ENCODE measurements around the gene BIN1.

DNA sequence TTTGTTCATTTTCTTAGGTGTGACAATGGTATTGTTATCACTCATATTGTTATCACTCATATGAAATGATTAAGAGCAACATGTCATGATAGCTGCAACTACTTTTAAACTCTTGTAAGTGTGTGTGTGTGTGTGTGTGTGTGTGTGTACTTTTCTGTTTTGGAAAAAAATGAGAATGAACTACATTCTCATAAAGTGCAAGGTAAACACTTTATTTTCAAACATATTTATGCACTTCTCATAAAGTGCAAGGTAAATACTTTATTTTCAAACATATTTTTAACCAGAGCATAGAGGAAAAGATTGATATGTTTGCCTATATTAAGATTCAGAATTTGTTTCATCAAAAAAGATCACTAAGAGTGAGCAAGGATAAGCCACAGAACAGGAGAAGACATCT lies 108.5 kb downstream of the BIN1 start:
- TF ChIP-seq, protein P1, sequence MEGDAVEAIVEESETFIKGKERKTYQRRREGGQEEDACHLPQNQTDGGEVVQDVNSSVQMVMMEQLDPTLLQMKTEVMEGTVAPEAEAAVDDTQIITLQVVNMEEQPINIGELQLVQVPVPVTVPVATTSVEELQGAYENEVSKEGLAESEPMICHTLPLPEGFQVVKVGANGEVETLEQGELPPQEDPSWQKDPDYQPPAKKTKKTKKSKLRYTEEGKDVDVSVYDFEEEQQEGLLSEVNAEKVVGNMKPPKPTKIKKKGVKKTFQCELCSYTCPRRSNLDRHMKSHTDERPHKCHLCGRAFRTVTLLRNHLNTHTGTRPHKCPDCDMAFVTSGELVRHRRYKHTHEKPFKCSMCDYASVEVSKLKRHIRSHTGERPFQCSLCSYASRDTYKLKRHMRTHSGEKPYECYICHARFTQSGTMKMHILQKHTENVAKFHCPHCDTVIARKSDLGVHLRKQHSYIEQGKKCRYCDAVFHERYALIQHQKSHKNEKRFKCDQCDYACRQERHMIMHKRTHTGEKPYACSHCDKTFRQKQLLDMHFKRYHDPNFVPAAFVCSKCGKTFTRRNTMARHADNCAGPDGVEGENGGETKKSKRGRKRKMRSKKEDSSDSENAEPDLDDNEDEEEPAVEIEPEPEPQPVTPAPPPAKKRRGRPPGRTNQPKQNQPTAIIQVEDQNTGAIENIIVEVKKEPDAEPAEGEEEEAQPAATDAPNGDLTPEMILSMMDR (IDR thresholded peaks at IDR 0.05), result no peak
- TF ChIP-seq POLR2AphosphoS5 (IDR thresholded peaks at IDR 0.05) (no peak), EP300 (IDR thresholded peaks at IDR 0.05; ENCODE audit: low read depth) (no peak), POLR2A (IDR thresholded peaks at IDR 0.05) (no peak)

All from transverse colon (tissue), 4 donors.